GM10266 (cell line): ENCODE measurements around the gene PKP4.

Experiments
- DNase-seq: peaks from one replicate; pipeline ENCODE4 v3.0.0; 2012; ENCODE audit errors: extremely low spot score
- CTCF ChIP-seq: IDR thresholded peaks from 2 replicates; pipeline ENCODE4 v1.5.1; 2012; ENCODE audit warnings: mild to moderate bottlenecking, low read depth; ENCODE audit not compliant: control insufficient read depth, insufficient read depth; ENCODE audit errors: missing control alignments

PKP4 gene

GRCh38 chr2:158500333-158500732 is 43.6 kb downstream of the PKP4 start:
- no peak for TF ChIP-seq CTCF
- no peak for DNase-seq

GRCh38 chr2:158501301-158501700 is 44.5 kb downstream of the PKP4 start:
- TF ChIP-seq CTCF = no peak
- DNase-seq = no peak

- TF ChIP-seq CTCF = no peak
- DNase-seq = no peak
Measured at GRCh38 chr2:158502974-158503373, 46.2 kb downstream of the PKP4 start.

GRCh38 chr2:158504088-158504487 is 47.3 kb downstream of the PKP4 start:
- TF ChIP-seq CTCF = no peak
- DNase-seq = no peak

- no peak for DNase-seq
- TF ChIP-seq CTCF = no peak
Measured at GRCh38 chr2:158505448-158505934, 48.7 kb downstream of the PKP4 start.

- no peak for DNase-seq
- no peak for TF ChIP-seq CTCF
Measured at GRCh38 chr2:158507141-158507540, 50.4 kb downstream of the PKP4 start.

GRCh38 chr2:158507679-158508078 is 50.9 kb downstream of the PKP4 start:
- no peak for DNase-seq
- no peak for TF ChIP-seq CTCF
